Lower lobe of right lung (tissue), 2 donors: ENCODE results near the gene MRPL24. TPM values are rescaled to one million over a fixed set of nuclear protein-coding genes. Genes with fewer than 3 reads are reported as not detected.

Source experiments
- ATAC-seq, 2 donors: fragments of 200-7000 bp; cut with Tn5 transposase; one replicate each; pipeline ENCODE4 v1.9.1; 2020 to 2022; ENCODE audit warnings: mild to moderate bottlenecking in 2 of 2, moderate library complexity in 2 of 2
- DNase-seq: peaks from one replicate; pipeline ENCODE4 v3.0.0-alpha.2; 2020
- H3K27ac ChIP-seq: fragments of 200-600 bp; one replicate; pipeline ENCODE4 v1.8.0; 2022
- H3K27me3 ChIP-seq: fragments of 200-600 bp; one replicate; pipeline ENCODE4 v1.8.0; 2022; ENCODE audit warnings: low read depth
- H3K36me3 ChIP-seq: fragments of 200-600 bp; one replicate; pipeline ENCODE4 v1.8.0; 2022; ENCODE audit warnings: mild to moderate bottlenecking
- H3K4me1 ChIP-seq: fragments of 200-600 bp; one replicate; pipeline ENCODE4 v1.8.0; 2022
- H3K4me3 ChIP-seq: fragments of 200-600 bp; one replicate; pipeline ENCODE4 v1.8.0; 2022; ENCODE audit warnings: mild to moderate bottlenecking
- H3K9me3 ChIP-seq: fragments of 200-600 bp; one replicate; pipeline ENCODE4 v1.8.0; 2022
- CTCF ChIP-seq: fragments of 200-600 bp; IDR thresholded peaks from one replicate; pipeline ENCODE4 v1.8.0; 2022; ENCODE audit warnings: antibody characterized with exemption, mild to moderate bottlenecking
- intact Hi-C: fragments of 100-400 bp; cut with DNase I; formaldehyde crosslinking; loops from one replicate; pipeline ENCODE4 v1.11.0; 2022
- total RNA-seq: library from RNA; stranded (reverse); fragmentation: NEBNext Ultra II Directional; extraction: Animal tissue kit (Norgen Biotek cat#: 25700); gene quantifications from one replicate; pipeline ENCODE4 v1.2.1, GENCODE V29; 2021
- donor health status: DM: no; HTN: yes; CAD: no; lungs with severe emphysema.

MRPL24 gene
- total RNA-seq, 1 donor from 2014 or later, result 43.7 TPM

GRCh38 chr1:156703336-156703735, 37.6 kb downstream of the MRPL24 start:
- no peak overlapping the region for H3K27ac ChIP-seq
- no peaks in the 10 kb centered on the region for H3K9me3 ChIP-seq
- peaks cover 45% of the 10 kb centered on the region for H3K27me3 ChIP-seq
- H3K4me3 ChIP-seq, result no peak overlapping the region
- intact Hi-C loops, result no loop called here
- H3K36me3 ChIP-seq, result no peaks in the 10 kb centered on the region
- TF ChIP-seq CTCF, result no peak
- no peak for DNase-seq
- no peak for ATAC-seq
- H3K4me1 ChIP-seq, result peaks cover 32% of the 10 kb centered on the region

- Histone ChIP-seq H3K4me1 (peaks cover 17% of the 10 kb centered on the region), H3K4me3 (no peak overlapping the region), H3K27ac (no peak overlapping the region), H3K36me3 (no peaks in the 10 kb centered on the region), H3K9me3 (no peaks in the 10 kb centered on the region), H3K27me3 (peaks cover 41% of the 10 kb centered on the region)
- no peak for DNase-seq
- no peak for ATAC-seq
- intact Hi-C loops, result no loop called here
- TF ChIP-seq CTCF, result no peak
Measured at GRCh38 chr1:156700736-156701531, 40.0 kb downstream of the MRPL24 start.

GRCh38 chr1:156698995-156699394, 41.9 kb downstream of the MRPL24 start:
- Histone ChIP-seq H3K36me3 (no peaks in the 10 kb centered on the region), H3K27ac (no peak overlapping the region), H3K27me3 (peaks cover 23% of the 10 kb centered on the region), H3K4me1 (no peaks in the 10 kb centered on the region), H3K9me3 (no peaks in the 10 kb centered on the region), H3K4me3 (no peak overlapping the region)
- ATAC-seq (no peak), DNase-seq (no peak)
- intact Hi-C loops, result no loop called here
- TF ChIP-seq CTCF, result no peak

GRCh38 chr1:156697481-156697880, 43.4 kb downstream of the MRPL24 start:
- ATAC-seq (no peak), DNase-seq (no peak)
- H3K4me1 ChIP-seq, result peaks cover 4% of the 10 kb centered on the region
- no peaks in the 10 kb centered on the region for H3K36me3 ChIP-seq
- peaks cover 20% of the 10 kb centered on the region for H3K27me3 ChIP-seq
- intact Hi-C loops, result no loop called here
- no peaks in the 10 kb centered on the region for H3K9me3 ChIP-seq
- no peak overlapping the region for H3K27ac ChIP-seq
- TF ChIP-seq CTCF, result no peak
- H3K4me3 ChIP-seq, result no peak overlapping the region

GRCh38 chr1:156696755-156697154, 44.1 kb downstream of the MRPL24 start:
- no peak for TF ChIP-seq CTCF
- H3K36me3 ChIP-seq, result no peaks in the 10 kb centered on the region
- intact Hi-C loops, result no loop called here
- H3K4me3 ChIP-seq, result no peak overlapping the region
- H3K4me1 ChIP-seq, result peaks cover 11% of the 10 kb centered on the region
- DNase-seq (no peak), ATAC-seq (no peak)
- no peaks in the 10 kb centered on the region for H3K9me3 ChIP-seq
- H3K27ac ChIP-seq, result no peak overlapping the region
- H3K27me3 ChIP-seq, result peaks cover 20% of the 10 kb centered on the region
